HepG2 (cell line): Measurements from ENCODE around the gene DCTN1. TPM values are rescaled to one million over a fixed set of nuclear protein-coding genes. Genes with fewer than 3 reads are reported as not detected.

ENCODE experiments used
- AHR ChIP-seq: IDR thresholded peaks from 2 replicates; pipeline ENCODE4 v1.6.1; 2018; ENCODE audit warnings: missing genetic modification reagents, missing compliant biosample characterization
- BCLAF1 ChIP-seq: fragments of 450-650 bp; IDR thresholded peaks from 2 replicates; pipeline ENCODE4 v1.6.1; 2017; ENCODE audit warnings: mild to moderate bottlenecking
- CBX2 ChIP-seq, 2 experiments: fragments of 200-600 bp in 1 of 2; sonication (generic); formaldehyde crosslinking in 1 of 2; IDR thresholded peaks; 2 replicates each; pipeline versions ENCODE4 v1.7.0 to v1.8.1; 2018 to 2022; ENCODE audit warnings: low read depth in 2 of 2, low read length in 1 of 2, mild to moderate bottlenecking in 1 of 2, missing genetic modification reagents in 1 of 2
- EZH2 ChIP-seq: conservative IDR thresholded peaks from 2 replicates; pipeline ENCODE4 v1.6.1; 2012; ENCODE audit warnings: mild to moderate bottlenecking, low read depth, low read length, moderate library complexity
- HNF4A ChIP-seq: sonication (generic); formaldehyde crosslinking; IDR thresholded peaks from 2 replicates; pipeline ENCODE4 v1.4.0; 2020; ENCODE audit warnings: missing genetic modification reagents
- MEIS1 ChIP-seq: sonication (generic); formaldehyde crosslinking; IDR thresholded peaks from 2 replicates; pipeline ENCODE4 v1.9.0; 2021; ENCODE audit warnings: mild to moderate bottlenecking, missing genetic modification reagents, moderate library complexity, borderline replicate concordance
- NBN ChIP-seq: fragments of 450-650 bp; conservative IDR thresholded peaks from 2 replicates; pipeline ENCODE4 v1.6.1; 2017
- SPEN ChIP-seq: sonication (generic); formaldehyde crosslinking; IDR thresholded peaks from 2 replicates; pipeline ENCODE4 v1.5.1; 2020; ENCODE audit warnings: low read depth, mild to moderate bottlenecking, missing genetic modification reagents
- XRCC5 ChIP-seq: fragments of 200-400 bp; formaldehyde crosslinking; optimal IDR thresholded peaks from 2 replicates; pipeline ENCODE3; 2017; ENCODE audit warnings: mild to moderate bottlenecking, low read length
- ZBTB33 ChIP-seq: sonication (generic); formaldehyde crosslinking; IDR thresholded peaks from 2 replicates; pipeline ENCODE4 v1.4.0; 2020; ENCODE audit warnings: missing genetic modification reagents
- ZKSCAN8 ChIP-seq: IDR thresholded peaks from 2 replicates; pipeline ENCODE4 v1.6.1; 2016; ENCODE audit warnings: borderline replicate concordance, missing genetic modification reagents, missing compliant biosample characterization
- ZNF280B ChIP-seq: sonication (generic); formaldehyde crosslinking; IDR thresholded peaks from 2 replicates; pipeline ENCODE4 v1.5.0; 2020; ENCODE audit warnings: missing genetic modification reagents, mild to moderate bottlenecking, borderline replicate concordance
- ZNF317 ChIP-seq: sonication (generic); formaldehyde crosslinking; IDR thresholded peaks from 2 replicates; pipeline ENCODE4 v1.5.0; 2020; ENCODE audit warnings: mild to moderate bottlenecking, missing genetic modification reagents
- ZNF331 ChIP-seq: sonication (generic); formaldehyde crosslinking; IDR thresholded peaks from 2 replicates; pipeline ENCODE4 v1.4.0; 2020; ENCODE audit warnings: missing genetic modification reagents
- ZNF563 ChIP-seq: sonication (generic); formaldehyde crosslinking; IDR thresholded peaks from 2 replicates; pipeline ENCODE4 v1.8.0; 2022; ENCODE audit warnings: mild to moderate bottlenecking, moderate library complexity, missing genetic modification reagents
- ZNF749 ChIP-seq: sonication (generic); formaldehyde crosslinking; IDR thresholded peaks from 2 replicates; pipeline ENCODE4 v1.8.0; 2022; ENCODE audit warnings: mild to moderate bottlenecking, missing genetic modification reagents, moderate library complexity, borderline replicate concordance
- ZNF792 ChIP-seq: IDR thresholded peaks from 2 replicates; pipeline ENCODE4 v1.6.1; 2016
- polyA plus RNA-seq, 8 experiments: library from polyadenylated mRNA; depleted of rRNA in 3 of 8; stranded (reverse) in 7 of 8; unstranded in 1 of 8; fragments of >200 nt; fragmentation: Illumina TruSeq in 4 of 8; extraction: Trizol in 4 of 8; gene quantifications; 2 replicates each; pipeline versions ENCODE4 v1.2.1 to v1.2.3, GENCODE V29; 2011 to 2016; ENCODE audit warnings: low read depth in 4 of 8, missing spikeins in 1 of 8, mixed read lengths in 1 of 8; ENCODE audit not compliant: insufficient read depth in 1 of 8
- total RNA-seq, 5 experiments: library from RNA; depleted of rRNA; stranded (reverse); fragments of >200 nt; fragmentation: Illumina TruSeq; extraction: Trizol; gene quantifications; 2 replicates each; pipeline ENCODE4 v1.2.3, GENCODE V29; 2016; ENCODE audit warnings: low read depth in 1 of 5

Gene DCTN1
- total and polyA plus RNA-seq, 2 of the 13 experiments (the other 11 are each of a cell fraction or from before 2014, with no cell fraction given) = 73.2 to 122 TPM

GRCh38 chr2:74379851-74380789, at the start of gene DCTN1 (continued):
- TF ChIP-seq ZBTB33 (CRISPR knock-in tag) (0 out of 2 replicates have a peak, but pooled peaks have one; percentile 31), ZNF792 (CRISPR knock-in tag) (no peak), ZNF317 (CRISPR knock-in tag) (no peak), ZNF331 (CRISPR knock-in tag) (peak; percentile 24; the same call in 1 of the 2 replicates), MEIS1 (CRISPR knock-in tag) (no peak), AHR (CRISPR knock-in tag) (peak; percentile 35; the same call in 1 of the 2 replicates), ZNF563 (CRISPR knock-in tag) (no peak), HNF4A (CRISPR knock-in tag) (0 out of 2 replicates have a peak, but pooled peaks have one; percentile 10), ZKSCAN8 (CRISPR knock-in tag) (no peak), BCLAF1 (no peak), XRCC5 (peak; percentile 95), ZNF749 (CRISPR knock-in tag) (no peak), EZH2 (no peak), SPEN (no peak), CBX2 (IDR thresholded peaks at IDR 0.05; ENCODE audit: low read depth, low read length) (no peak), CBX2 (CRISPR knock-in tag; IDR thresholded peaks at IDR 0.05; ENCODE audit: low read depth) (0 out of 2 replicates have a peak, but pooled peaks have one; percentile 34), NBN (no peak), ZNF280B (CRISPR knock-in tag) (no peak)
